Smooth muscle cell (in vitro differentiated cells): ENCODE results near the gene FBXO8. TPM values are rescaled to one million over a fixed set of nuclear protein-coding genes. Genes with fewer than 3 reads are reported as not detected.

Experiments used
- DNase-seq: peaks from one replicate; lab custom pipeline; 2025; ENCODE audit not compliant: unreplicated experiment; lab: John Stamatoyannopoulos, UW
- H2AFZ ChIP-seq: fragments of 200-600 bp; sonication (generic); 2 replicates; pipeline ENCODE4 v1.6.0; 2016; ENCODE audit warnings: antibody characterized with exemption, low read depth, mild to moderate bottlenecking
- H3F3A ChIP-seq: fragments of 200-600 bp; sonication (generic); 2 replicates; pipeline ENCODE4 v1.6.0; 2017; ENCODE audit warnings: antibody characterized with exemption, low read depth
- H3K27ac ChIP-seq: fragments of 200-600 bp; sonication (generic); 2 replicates; pipeline ENCODE4 v1.5.1; 2016; ENCODE audit warnings: low read depth, mild to moderate bottlenecking
- H3K27me3 ChIP-seq: fragments of 200-600 bp; sonication (generic); 2 replicates; pipeline ENCODE4 v1.6.1; 2016; ENCODE audit warnings: low read depth, mild to moderate bottlenecking
- H3K36me3 ChIP-seq: fragments of 200-600 bp; sonication (generic); 2 replicates; pipeline ENCODE4 v1.5.1; 2016; ENCODE audit warnings: low read depth
- H3K4me1 ChIP-seq: fragments of 200-600 bp; sonication (generic); 2 replicates; pipeline ENCODE4 v1.5.1; 2016; ENCODE audit warnings: low read depth
- H3K4me2 ChIP-seq: fragments of 200-600 bp; sonication (generic); 2 replicates; pipeline ENCODE4 v1.6.0; 2016; ENCODE audit warnings: mild to moderate bottlenecking
- H3K4me3 ChIP-seq: fragments of 200-600 bp; sonication (generic); 2 replicates; pipeline ENCODE4 v1.5.1; 2016; ENCODE audit warnings: mild to moderate bottlenecking
- H3K79me2 ChIP-seq: fragments of 200-600 bp; sonication (generic); 2 replicates; pipeline ENCODE4 v1.6.0; 2016; ENCODE audit warnings: low read depth, mild to moderate bottlenecking
- H3K9ac ChIP-seq: fragments of 200-600 bp; sonication (generic); 2 replicates; pipeline ENCODE4 v1.6.0; 2016; ENCODE audit warnings: low read depth
- H3K9me3 ChIP-seq: fragments of 200-600 bp; sonication (generic); replicated peaks from 2 replicates; pipeline ENCODE4 v1.5.1; 2016; ENCODE audit warnings: low read depth
- H4K20me1 ChIP-seq: fragments of 200-600 bp; sonication (generic); 2 replicates; pipeline ENCODE4 v1.6.0; 2016; ENCODE audit warnings: low read depth
- CTCF ChIP-seq: fragments of 200-600 bp; sonication (generic); IDR thresholded peaks from 2 replicates; pipeline ENCODE4 v1.5.1; 2017; ENCODE audit warnings: borderline replicate concordance, mild to moderate bottlenecking, antibody characterized with exemption; ENCODE audit not compliant: insufficient read depth, poor library complexity, severe bottlenecking
- WGBS: methylation state at CpG from one replicate; pipeline ENCODE4 v1.1.7; 2016; ENCODE audit warnings: low lambda C conversion rate; 5-methylcytosine and 5-hydroxymethylcytosine counted together
- polyA plus RNA-seq: library from polyadenylated mRNA; unstranded; fragments of >200 nt; fragmentation: Nextera tagmentation; extraction: Ambion mirVana; gene quantifications from 2 replicates; pipeline ENCODE4 v1.2.1, GENCODE V29; 2016
- total RNA-seq: library from RNA; depleted of rRNA; stranded (reverse); fragments of >200 nt; gene quantifications from 2 replicates; pipeline ENCODE4 v1.2.3, GENCODE V29; 2014

The FBXO8 gene
- total and polyA plus RNA-seq, 2 experiments from 2014 or later: 34.2 to 54.3 TPM

DNA sequence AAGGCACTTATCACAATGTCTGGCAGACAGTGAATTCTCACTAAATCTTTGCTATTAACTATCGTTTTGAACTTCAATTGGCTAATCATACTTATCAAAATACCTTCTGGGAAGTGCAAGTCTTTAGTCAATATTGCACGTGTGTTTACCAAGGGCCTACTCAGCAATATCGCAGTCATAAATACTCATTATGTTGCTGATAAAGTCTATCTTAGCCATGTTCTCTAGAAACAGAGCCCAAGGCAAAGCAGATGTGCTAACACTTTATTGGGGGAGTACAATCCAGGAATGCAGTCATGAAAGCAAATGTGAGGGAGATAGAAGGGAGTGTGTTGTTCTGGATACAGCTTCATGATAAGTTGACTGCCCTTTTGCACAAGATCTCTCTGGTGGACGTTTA is 90.5 kb downstream of the FBXO8 start:
- no peak overlapping the region for H3K9ac ChIP-seq
- H3K4me2 ChIP-seq: no peak overlapping the region
- no peaks in the 10 kb centered on the region for H4K20me1 ChIP-seq
- no peak overlapping the region for H2AFZ ChIP-seq
- DNase-seq: no peak
- H3K4me1 ChIP-seq: no peaks in the 10 kb centered on the region
- H3K9me3 ChIP-seq: no peaks in the 10 kb centered on the region
- H3K27ac ChIP-seq: peak overlapping the region; percentile 66
- H3K79me2 ChIP-seq: peaks cover 6% of the 10 kb centered on the region
- no peak for TF ChIP-seq CTCF
- H3F3A ChIP-seq: no peaks in the 10 kb centered on the region
- H3K4me3 ChIP-seq: no peak overlapping the region
- WGBS: 37% methylated on average over 4 of the region's 4 CpGs
- no peaks in the 10 kb centered on the region for H3K27me3 ChIP-seq
- H3K36me3 ChIP-seq: no peaks in the 10 kb centered on the region

GRCh38 chr4:174190832-174191500 is 92.5 kb downstream of the FBXO8 start:
- H3K4me2 ChIP-seq: no peak overlapping the region
- no peaks in the 10 kb centered on the region for H3F3A ChIP-seq
- no peak overlapping the region for H3K4me3 ChIP-seq
- H2AFZ ChIP-seq: no peak overlapping the region
- WGBS: 86% methylated on average over 5 of the region's 5 CpGs
- H3K9ac ChIP-seq: no peak overlapping the region
- H3K79me2 ChIP-seq: peaks cover 6% of the 10 kb centered on the region
- TF ChIP-seq CTCF: no peak
- no peak for DNase-seq
- no peaks in the 10 kb centered on the region for H3K27me3 ChIP-seq
- no peaks in the 10 kb centered on the region for H3K36me3 ChIP-seq
- no peaks in the 10 kb centered on the region for H3K4me1 ChIP-seq
- H3K9me3 ChIP-seq: no peaks in the 10 kb centered on the region
- no peak overlapping the region for H3K27ac ChIP-seq
- no peaks in the 10 kb centered on the region for H4K20me1 ChIP-seq

DNA sequence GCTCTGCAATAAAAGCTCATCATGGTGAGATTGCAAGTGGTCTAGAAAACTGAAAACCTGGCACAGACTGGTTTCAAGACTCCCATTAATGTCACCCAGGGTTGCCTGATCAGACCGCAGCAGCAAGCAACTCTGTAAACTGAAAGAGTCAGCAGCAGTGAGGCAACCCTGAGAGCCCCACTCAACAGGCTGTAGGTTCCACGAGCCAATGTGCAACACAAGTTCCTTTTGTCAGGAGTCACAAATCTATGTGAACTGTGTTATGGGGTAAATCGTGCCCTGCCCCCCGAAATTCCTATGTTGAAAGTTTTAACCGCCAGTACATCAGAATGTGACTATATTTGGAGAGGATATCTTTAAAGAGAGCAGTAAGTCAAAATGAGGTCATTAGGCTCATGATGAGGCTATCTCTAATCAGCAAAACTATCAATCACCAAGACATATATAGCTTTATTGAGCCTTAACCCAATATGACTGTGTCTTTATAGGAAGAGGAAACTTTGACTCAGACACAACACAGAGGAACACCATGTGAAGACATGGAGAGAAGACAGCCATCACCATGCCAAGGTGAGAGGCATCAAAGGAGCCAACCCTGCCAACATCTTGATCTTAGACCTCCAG is 94.0 kb downstream of the FBXO8 start:
- Histone ChIP-seq H3K27ac (peak overlapping the region; percentile 18), H3K36me3 (no peaks in the 10 kb centered on the region), H3K4me2 (no peak overlapping the region), H3K79me2 (no peaks in the 10 kb centered on the region), H3K9me3 (no peaks in the 10 kb centered on the region), H3K27me3 (no peaks in the 10 kb centered on the region), H2AFZ (no peak overlapping the region), H4K20me1 (no peaks in the 10 kb centered on the region), H3K4me1 (no peaks in the 10 kb centered on the region), H3K4me3 (no peak overlapping the region), H3F3A (no peaks in the 10 kb centered on the region), H3K9ac (no peak overlapping the region)
- no peak for DNase-seq
- 39% methylated on average over 5 of the region's 5 CpGs for WGBS
- no peak for TF ChIP-seq CTCF

Other genes with a start within 250 kb of the FBXO8 start
- 25.2 and 27.5 TPM in 2 replicates for gene CEP44, start 244 bp upstream of the FBXO8 start, total RNA-seq
- gene CEP44, start 244 bp upstream of the FBXO8 start, polyA plus RNA-seq: 11.2 and 11.4 TPM in 2 replicates
- 18.7 and 20.0 TPM in 2 replicates for gene HPGD, start 238.8 kb upstream of the FBXO8 start, total RNA-seq
- gene HPGD, start 238.8 kb upstream of the FBXO8 start, polyA plus RNA-seq: 0.97 and 13.1 TPM in 2 replicates